ENCODE data around the gene TUBB4B.

The TUBB4B gene

GRCh38 chr9:137272241-137273094 is 31.4 kb downstream of the TUBB4B start:
- DNase-seq (ENCODE audit: low read depth), result no peak

GRCh38 chr9:137273095-137273490 is 32.0 kb downstream of the TUBB4B start:
- no peak for DNase-seq (ENCODE audit: low read depth)

GRCh38 chr9:137273611-137274320 is 32.7 kb downstream of the TUBB4B start:
- no peak for DNase-seq (ENCODE audit: low read depth)

GRCh38 chr9:137275203-137275587 is 34.1 kb downstream of the TUBB4B start:
- no peak for DNase-seq (ENCODE audit: low read depth)

GRCh38 chr9:137275588-137276472 is 34.7 kb downstream of the TUBB4B start:
- DNase-seq (ENCODE audit: low read depth), result no peak

- DNase-seq (ENCODE audit: low read depth), result no peak
Measured at GRCh38 chr9:137276473-137277328, 35.6 kb downstream of the TUBB4B start.

- DNase-seq (ENCODE audit: low read depth), result no peak
Measured at GRCh38 chr9:137277329-137278041, 36.4 kb downstream of the TUBB4B start, which contains the start of gene TOR4A. TOR4A (plus strand) TSS chr9:137277726; CDS start chr9:137278690, 964 bp downstream.

- DNase-seq (ENCODE audit: low read depth), result no peak
Measured at GRCh38 chr9:137278061-137278701, 37.1 kb downstream of the TUBB4B start.

GRCh38 chr9:137278721-137279711 is 37.9 kb downstream of the TUBB4B start:
- no peak for DNase-seq (ENCODE audit: low read depth)

GRCh38 chr9:137279741-137280473 is 38.8 kb downstream of the TUBB4B start:
- no peak for DNase-seq (ENCODE audit: low read depth)

- DNase-seq (ENCODE audit: low read depth), result no peak
Measured at GRCh38 chr9:137280474-137281344, 39.6 kb downstream of the TUBB4B start.

- no peak for DNase-seq (ENCODE audit: low read depth)
Measured at GRCh38 chr9:137281345-137282116, 40.4 kb downstream of the TUBB4B start.

- no peak for DNase-seq (ENCODE audit: low read depth)
Measured at GRCh38 chr9:137286975-137287383, 45.9 kb downstream of the TUBB4B start.

GRCh38 chr9:137293094-137293481 is 52.0 kb downstream of the TUBB4B start:
- no peak for DNase-seq (ENCODE audit: low read depth)
